WERI-Rb-1 (cell line): Measurements from ENCODE around the gene STOM.

ENCODE experiments used
- DNase-seq: peaks from one replicate; pipeline ENCODE4 v3.0.0-alpha.2; 2020
- H3K27ac ChIP-seq: fragments of 250-450 bp; sonication (Bioruptor Pico); 2 replicates; pipeline ENCODE4 v1.5.1; 2020; ENCODE audit warnings: mild to moderate bottlenecking, moderate library complexity
- H3K27me3 ChIP-seq: fragments of 250-450 bp; sonication (Bioruptor Pico); 2 replicates; pipeline ENCODE4 v1.5.1; 2021; ENCODE audit warnings: mild to moderate bottlenecking, low read depth, moderate library complexity; ENCODE audit not compliant: insufficient read depth, severe bottlenecking
- H3K36me3 ChIP-seq: fragments of 250-450 bp; sonication (Bioruptor Pico); 2 replicates; pipeline ENCODE4 v1.5.1; 2020; ENCODE audit warnings: mild to moderate bottlenecking, moderate library complexity
- H3K4me3 ChIP-seq: 2 replicates; pipeline ENCODE4 v1.5.1; 2011; ENCODE audit warnings: low read depth, mild to moderate bottlenecking, control low read depth, low read length
- H3K9me3 ChIP-seq: fragments of 250-450 bp; sonication (Bioruptor Pico); 2 replicates; pipeline ENCODE4 v1.5.1; 2021; ENCODE audit warnings: mild to moderate bottlenecking, moderate library complexity; ENCODE audit not compliant: severe bottlenecking
- CTCF ChIP-seq: IDR thresholded peaks from 2 replicates; pipeline ENCODE4 v1.5.1; 2011; ENCODE audit warnings: low read depth, mild to moderate bottlenecking, control low read depth, inconsistent platforms, low read length

Gene STOM

GRCh38 chr9:121322037-121322736 lies 47.9 kb downstream of the STOM start:
- H3K27me3 ChIP-seq = no peaks in the 10 kb centered on the region
- DNase-seq = no peak
- peaks cover 3% of the 10 kb centered on the region for H3K36me3 ChIP-seq
- no peak for TF ChIP-seq CTCF
- H3K4me3 ChIP-seq = no peak overlapping the region
- H3K9me3 ChIP-seq = no peaks in the 10 kb centered on the region
- H3K27ac ChIP-seq = no peak overlapping the region

DNA sequence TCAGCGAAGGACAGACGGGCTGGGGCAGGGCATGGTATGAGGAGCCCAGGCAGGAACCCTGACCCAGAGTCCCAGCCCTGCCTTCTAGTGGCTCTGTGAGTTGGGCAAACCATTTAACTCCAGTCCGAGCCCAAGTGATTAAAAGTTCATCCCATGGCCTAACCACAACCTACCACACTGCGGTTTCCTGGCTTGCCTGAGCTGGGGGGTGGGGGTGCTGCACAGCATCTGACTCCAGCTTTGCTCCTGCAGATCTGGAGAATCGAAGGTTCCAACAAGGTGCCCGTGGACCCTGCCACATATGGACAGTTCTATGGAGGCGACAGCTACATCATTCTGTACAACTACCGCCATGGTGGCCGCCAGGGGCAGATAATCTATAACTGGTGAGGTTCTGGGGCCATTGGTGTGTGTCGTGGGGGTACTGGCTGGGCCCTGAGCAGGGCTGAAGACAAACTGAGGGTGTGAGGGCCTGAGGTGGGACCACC lies 49.0 kb downstream of the STOM start:
- no peaks in the 10 kb centered on the region for H3K9me3 ChIP-seq
- no peak for DNase-seq
- H3K36me3 ChIP-seq = peaks cover 3% of the 10 kb centered on the region
- H3K4me3 ChIP-seq = no peak overlapping the region
- no peak for TF ChIP-seq CTCF
- H3K27ac ChIP-seq = no peak overlapping the region
- no peaks in the 10 kb centered on the region for H3K27me3 ChIP-seq

- Histone ChIP-seq H3K27ac (no peak overlapping the region), H3K36me3 (no peaks in the 10 kb centered on the region; the same call in 1 of the 2 replicates)
- TF ChIP-seq CTCF = no peak
Measured at GRCh38 chr9:121319383-121319780, 50.7 kb downstream of the STOM start.

GRCh38 chr9:121318631-121319382 lies 51.2 kb downstream of the STOM start:
- no peak overlapping the region for H3K27ac ChIP-seq
- no peak for DNase-seq
- H3K36me3 ChIP-seq = no peaks in the 10 kb centered on the region; the same call in 1 of the 2 replicates
- H3K27me3 ChIP-seq = no peaks in the 10 kb centered on the region
- TF ChIP-seq CTCF = no peak
- H3K4me3 ChIP-seq = no peak overlapping the region
- H3K9me3 ChIP-seq = no peaks in the 10 kb centered on the region

More at GRCh38 chr9:121319383-121319780, 50.7 kb downstream of the STOM start:
- H3K27me3 ChIP-seq = no peaks in the 10 kb centered on the region
- no peak for DNase-seq
- H3K9me3 ChIP-seq = no peaks in the 10 kb centered on the region
- H3K4me3 ChIP-seq = no peak overlapping the region

GRCh38 chr9:121317737-121318630 lies 52.1 kb downstream of the STOM start:
- no peak for DNase-seq
- no peak overlapping the region for H3K27ac ChIP-seq
- no peak overlapping the region for H3K4me3 ChIP-seq
- TF ChIP-seq CTCF = no peak
- H3K9me3 ChIP-seq = no peaks in the 10 kb centered on the region
- no peaks in the 10 kb centered on the region for H3K27me3 ChIP-seq
- H3K36me3 ChIP-seq = no peaks in the 10 kb centered on the region; the same call in 1 of the 2 replicates
